Kidney (tissue), 22 donors: Measurements from ENCODE around the gene SOWAHA. TPM values are rescaled to one million over a fixed set of nuclear protein-coding genes. Genes with fewer than 3 reads are reported as not detected.

Experiments
- DNase-seq, 5 donors: peaks; one replicate each; pipeline ENCODE4 v3.0.0-alpha.2; 2013 to 2020
- FAIRE-seq: peaks from 2 replicates; lab custom pipeline; 2012; peaks lifted over from hg19 to GRCh38; lab: Jason Lieb, UNC
- H3K27ac ChIP-seq, 2 donors: one replicate each; pipeline ENCODE4 v1.7.0; 2013; ENCODE audit warnings: low read depth in 2 of 2, low read length in 2 of 2, inconsistent platforms in 1 of 2
- H3K27me3 ChIP-seq: one replicate; pipeline ENCODE4 v1.7.1; 2013; ENCODE audit warnings: low read length, inconsistent platforms; ENCODE audit not compliant: control insufficient read depth, insufficient read depth
- H3K36me3 ChIP-seq, 3 donors: one replicate each; pipeline versions ENCODE4 v1.7.0 to v1.7.1; 2013; ENCODE audit warnings: low read length in 3 of 3, control low read depth in 1 of 3, inconsistent platforms in 1 of 3; ENCODE audit not compliant: insufficient read depth in 3 of 3, control insufficient read depth in 2 of 3
- H3K4me1 ChIP-seq, 3 donors: one replicate each; pipeline versions ENCODE4 v1.7.0 to v1.7.1; 2013; ENCODE audit warnings: low read length in 3 of 3, inconsistent platforms in 1 of 3, low read depth in 1 of 3; ENCODE audit not compliant: control insufficient read depth in 2 of 3, insufficient read depth in 2 of 3
- H3K4me3 ChIP-seq, 3 donors: one replicate each; pipeline versions ENCODE4 v1.7.0 to v1.8.1; 2013; ENCODE audit warnings: low read length in 3 of 3, control low read depth in 1 of 3, inconsistent platforms in 1 of 3
- H3K9ac ChIP-seq, 3 donors: one replicate each; pipeline versions ENCODE4 v1.7.0 to v1.7.1; 2013; ENCODE audit warnings: low read length in 3 of 3, control low read depth in 1 of 3, inconsistent platforms in 1 of 3
- H3K9me3 ChIP-seq, 3 donors: one replicate each; pipeline versions ENCODE4 v1.7.0 to v1.7.1; 2013; ENCODE audit warnings: low read length in 3 of 3, control low read depth in 1 of 3, inconsistent platforms in 1 of 3; ENCODE audit not compliant: control insufficient read depth in 2 of 3, insufficient read depth in 1 of 3
- intact Hi-C: fragments of 100-400 bp; cut with DNase I; formaldehyde crosslinking; loops from one replicate; pipeline ENCODE4 v1.11.1; 2022
- long read RNA-seq, 10 donors: library from polyadenylated mRNA in 1 of 10; unstranded in 1 of 10; transcript quantifications; one replicate each; pipeline ENCODE4 v2.0.0 and lab custom pipeline, GENCODE V29; 2021 to 2026
- polyA plus RNA-seq: library from polyadenylated mRNA; stranded (reverse); fragments of 350-450 nt; fragmentation: Illumina TruSeq; extraction: RNeasy Lipid Tissue Mini Kit (QIAGEN cat#74804); gene quantifications from one replicate; pipeline ENCODE4 v1.2.3, GENCODE V29; 2014; ENCODE audit warnings: low read depth, low replicate concordance; ENCODE audit not compliant: insufficient read depth
- total RNA-seq: library from RNA; stranded (reverse); fragmentation: NEBNext Ultra II Directional; extraction: Animal tissue kit (Norgen Biotek cat#: 25700); gene quantifications from one replicate; pipeline ENCODE4 v1.2.1, GENCODE V29; 2021
- TF ChIP-seq, protein P1 (sequence below): IDR thresholded peaks from 3 replicates; pipeline ENCODE4 v1.5.1; 2012; ENCODE audit warnings: mild to moderate bottlenecking, moderate library complexity, borderline replicate concordance; ENCODE audit not compliant: insufficient read depth; ENCODE audit errors: extremely low read depth
- donor health status: control.
- donor health status: control.
- donor health status: control.
- donor health status: control.
- donor health status: control.
- donor health status: DM: yes; HTN: yes; CAD: no.
- donor health status: Normal renal cell carcinoma (clear cell type).

The SOWAHA gene
- total RNA-seq (4.1 TPM), polyA plus RNA-seq (7.1 TPM)
- long read RNA-seq, donor 1, partial matches to known transcripts = 0 of 2 reads
- long read RNA-seq, donor 1, other reads (novel, unspliced or antisense) = 0 of 2 reads
- long read RNA-seq, donor 2, transcript SOWAHA-201 (1 exons, 3,211 nt) = major isoform, 5 of 5 reads
- long read RNA-seq, donor 2, partial matches to known transcripts = 0 of 5 reads
- long read RNA-seq, donor 2, other reads (novel, unspliced or antisense) = 0 of 5 reads
- long read RNA-seq, donor 3, transcript SOWAHA-201 (1 exons, 3,211 nt) = major isoform, 6 of 6 reads
- long read RNA-seq, donor 3, partial matches to known transcripts = 0 of 6 reads
- long read RNA-seq, donor 3, other reads (novel, unspliced or antisense) = 0 of 6 reads
- long read RNA-seq, donor 4, transcript SOWAHA-201 (1 exons, 3,211 nt) = major isoform, 5 of 5 reads
- long read RNA-seq, donor 4, partial matches to known transcripts = 0 of 5 reads
- long read RNA-seq, donor 4, other reads (novel, unspliced or antisense) = 0 of 5 reads
- long read RNA-seq, donor 5 = 0 reads
- long read RNA-seq, donor 6, partial matches to known transcripts = 0 of 4 reads
- long read RNA-seq, donor 6, other reads (novel, unspliced or antisense) = 0 of 4 reads
- long read RNA-seq, donor 7, transcript SOWAHA-201 (1 exons, 3,211 nt) = major isoform, 33 of 33 reads
- long read RNA-seq, donor 7, partial matches to known transcripts = 0 of 33 reads
- long read RNA-seq, donor 7, other reads (novel, unspliced or antisense) = 0 of 33 reads
- long read RNA-seq, donor 8, transcript SOWAHA-201 (1 exons, 3,211 nt) = major isoform, 5 of 5 reads
- long read RNA-seq, donor 8, partial matches to known transcripts = 0 of 5 reads
- long read RNA-seq, donor 8, other reads (novel, unspliced or antisense) = 0 of 5 reads
- long read RNA-seq, donor 9, partial matches to known transcripts = 0 of 2 reads
- long read RNA-seq, donor 9, other reads (novel, unspliced or antisense) = 0 of 2 reads
- long read RNA-seq, donor 10, partial matches to known transcripts = 0 of 1 reads
- long read RNA-seq, donor 10, other reads (novel, unspliced or antisense) = 0 of 1 reads

DNA sequence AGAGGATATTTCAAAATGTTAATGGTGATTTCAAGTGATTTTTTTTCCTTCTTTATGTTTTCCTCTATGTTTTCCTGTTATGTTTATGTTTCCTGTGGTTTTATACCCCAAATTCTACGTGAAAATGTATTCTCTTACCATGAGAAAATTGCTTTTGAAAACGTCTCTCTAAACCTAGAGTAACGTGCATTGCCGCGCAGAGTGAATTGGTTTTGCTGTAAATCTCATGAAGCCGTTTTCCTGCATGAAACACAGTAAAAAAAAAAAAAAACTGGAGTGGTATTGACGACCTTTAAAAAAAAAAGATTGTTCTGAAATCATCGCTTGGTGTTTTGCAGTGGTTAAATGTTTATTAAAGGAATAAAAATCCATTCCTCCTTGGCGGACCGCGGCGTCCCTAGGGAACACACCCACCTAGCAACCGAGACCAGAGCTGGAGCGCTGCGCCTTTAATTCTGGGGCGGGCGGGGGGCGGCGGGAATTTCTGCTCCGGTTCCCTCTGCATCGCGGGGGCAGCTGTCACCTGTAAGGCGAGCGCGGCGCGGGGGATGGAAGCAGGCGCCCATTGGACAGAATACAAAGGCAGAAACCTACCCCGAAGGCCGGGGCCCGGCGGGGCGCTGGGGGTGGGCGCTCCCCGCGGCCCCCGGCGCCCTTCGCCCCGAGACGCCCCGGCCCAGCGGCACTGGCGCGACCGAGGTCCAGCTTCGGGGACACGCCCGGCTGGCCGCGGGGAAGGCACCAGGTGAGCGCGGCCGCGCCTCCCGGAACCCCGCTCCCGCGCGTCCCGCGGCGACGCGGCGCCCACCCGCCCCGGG lies at the start of gene SOWAHA:
TSS of gene SOWAHA (plus strand) at position 522 of the 818 bp plus-strand sequence. CDS start 320 bp downstream, outside the sequence.
- DNase-seq = peak; percentile 63 to 80 (median 79)
- peaks cover 13% of the 10 kb centered on the region for H3K27me3 ChIP-seq
- intact Hi-C loops = no loop called here

DNA sequence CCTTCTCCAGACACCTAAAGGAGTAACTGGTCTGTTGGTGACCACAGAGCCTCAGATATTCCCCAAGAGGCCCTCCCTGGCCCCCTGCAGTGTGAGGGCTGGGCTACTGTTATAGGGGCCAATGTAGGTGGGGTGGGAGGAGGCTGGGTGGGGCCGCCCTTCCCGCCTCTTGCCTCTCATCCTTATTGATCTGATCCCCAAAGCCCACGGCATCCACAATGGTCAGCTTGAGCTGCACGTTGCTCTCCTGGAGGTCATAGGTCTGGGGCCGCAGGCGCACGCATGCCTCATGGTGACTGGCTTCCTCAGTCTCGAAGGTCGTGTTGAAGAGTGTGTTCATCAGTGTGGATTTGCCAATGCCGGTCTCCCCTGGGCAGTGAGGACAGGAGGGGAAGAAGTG lies 49.1 kb upstream of the SOWAHA start:
- peak in 1 of 5 donors; percentile 21 for DNase-seq
- Histone ChIP-seq H3K9ac (no peak overlapping the region), H3K9me3 (no peaks in the 10 kb centered on the region), H3K4me3 (no peak overlapping the region), H3K27me3 (no peaks in the 10 kb centered on the region), H3K36me3 (peaks cover 2 to 35% (median 26%) of the 10 kb centered on the region in 3 donors), H3K27ac (no peak overlapping the region), H3K4me1 (peaks cover 0 to 18% (median 10%) of the 10 kb centered on the region in 3 donors)
- FAIRE-seq = no peak
- TF ChIP-seq, protein P1, sequence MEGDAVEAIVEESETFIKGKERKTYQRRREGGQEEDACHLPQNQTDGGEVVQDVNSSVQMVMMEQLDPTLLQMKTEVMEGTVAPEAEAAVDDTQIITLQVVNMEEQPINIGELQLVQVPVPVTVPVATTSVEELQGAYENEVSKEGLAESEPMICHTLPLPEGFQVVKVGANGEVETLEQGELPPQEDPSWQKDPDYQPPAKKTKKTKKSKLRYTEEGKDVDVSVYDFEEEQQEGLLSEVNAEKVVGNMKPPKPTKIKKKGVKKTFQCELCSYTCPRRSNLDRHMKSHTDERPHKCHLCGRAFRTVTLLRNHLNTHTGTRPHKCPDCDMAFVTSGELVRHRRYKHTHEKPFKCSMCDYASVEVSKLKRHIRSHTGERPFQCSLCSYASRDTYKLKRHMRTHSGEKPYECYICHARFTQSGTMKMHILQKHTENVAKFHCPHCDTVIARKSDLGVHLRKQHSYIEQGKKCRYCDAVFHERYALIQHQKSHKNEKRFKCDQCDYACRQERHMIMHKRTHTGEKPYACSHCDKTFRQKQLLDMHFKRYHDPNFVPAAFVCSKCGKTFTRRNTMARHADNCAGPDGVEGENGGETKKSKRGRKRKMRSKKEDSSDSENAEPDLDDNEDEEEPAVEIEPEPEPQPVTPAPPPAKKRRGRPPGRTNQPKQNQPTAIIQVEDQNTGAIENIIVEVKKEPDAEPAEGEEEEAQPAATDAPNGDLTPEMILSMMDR = no peak
- intact Hi-C loops = no loop called here

More for the DNA sequence above, at the start of gene SOWAHA:
- TF ChIP-seq, protein P1 = no peak
- peak within 1 kb of the TSS; percentile 32 to 76 for H3K27ac ChIP-seq
- peaks cover 0 to 2% (median 0%) of the 10 kb centered on the region in 3 donors for H3K4me1 ChIP-seq
- no peaks in the 10 kb centered on the region for H3K9me3 ChIP-seq
- peak within 1 kb of the TSS in 2 of 3 donors; percentile 19 to 56 for H3K4me3 ChIP-seq
- H3K9ac ChIP-seq = peak within 1 kb of the TSS in 2 of 3 donors; percentile 15 to 34
- no peaks in the 10 kb centered on the region for H3K36me3 ChIP-seq
- FAIRE-seq = no peak

DNA sequence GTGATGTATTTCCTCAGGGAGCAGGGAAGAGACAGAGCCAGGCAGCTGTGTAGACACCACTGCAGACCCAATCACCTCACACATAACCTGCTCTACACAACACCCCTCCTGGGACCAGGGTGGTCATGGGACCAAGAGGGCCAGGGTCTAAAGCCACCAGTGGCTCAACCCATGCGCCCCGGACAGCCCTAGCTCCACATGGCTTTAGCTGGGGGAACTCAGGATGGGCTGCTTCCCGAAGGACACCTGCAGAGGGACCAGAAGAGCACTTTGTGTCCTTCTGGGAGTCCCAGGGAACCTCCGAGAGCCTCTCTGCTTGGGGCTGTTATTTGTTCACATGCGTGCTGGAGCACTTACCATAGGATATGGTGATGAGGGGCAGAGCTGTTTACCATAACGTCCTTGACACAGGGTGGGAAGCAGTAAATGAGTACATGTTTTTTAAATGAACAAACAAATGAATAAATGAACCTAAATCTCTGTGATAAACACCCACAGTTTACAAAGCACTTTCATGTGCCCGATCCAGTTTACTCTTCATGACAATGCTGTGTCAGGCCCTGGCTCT lies 48.3 kb upstream of the SOWAHA start:
- Histone ChIP-seq H3K9ac (no peak overlapping the region), H3K36me3 (peaks cover 2 to 28% (median 22%) of the 10 kb centered on the region in 3 donors), H3K4me3 (no peak overlapping the region), H3K27ac (no peak overlapping the region), H3K4me1 (peaks cover 0 to 18% (median 10%) of the 10 kb centered on the region in 3 donors), H3K27me3 (no peaks in the 10 kb centered on the region), H3K9me3 (no peaks in the 10 kb centered on the region)
- TF ChIP-seq, protein P1 = no peak
- FAIRE-seq (no peak), DNase-seq (peak in 1 of 5 donors; percentile 24)
- intact Hi-C loops = no loop called here
